Measurements from ENCODE around the gene IDI1.

DNA sequence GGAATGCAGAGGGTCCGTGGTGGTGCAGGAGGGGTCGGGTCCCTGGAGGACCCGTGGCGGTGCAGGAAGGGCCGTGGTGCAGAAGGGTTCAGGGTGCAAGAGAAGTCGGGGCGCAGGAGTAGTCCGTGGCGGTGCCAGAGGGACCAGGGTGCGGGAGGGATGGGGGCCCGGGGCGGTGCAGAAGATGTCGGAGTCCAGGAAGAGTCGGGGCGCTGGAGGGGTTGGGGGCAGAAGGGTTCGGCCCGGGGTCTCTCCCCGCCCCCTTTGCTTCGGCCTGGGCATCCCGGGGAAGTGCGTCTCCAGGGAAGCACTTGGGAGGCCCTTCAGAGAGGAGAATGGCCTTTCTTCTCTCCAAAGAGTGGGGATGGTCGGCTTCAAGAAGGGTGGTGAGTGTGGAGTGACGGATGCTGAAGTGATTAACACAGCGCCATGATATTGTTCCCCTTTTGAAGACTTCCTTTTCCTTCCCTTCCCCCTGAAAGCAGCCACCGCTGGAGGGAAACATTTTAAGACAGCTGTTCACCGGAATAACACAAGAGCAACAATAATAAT lies 8.3 kb upstream of the IDI1 start:
- TF ChIP-seq CTCF (conservative IDR thresholded peaks at IDR 0.05; ENCODE audit: low read depth, low read length) (no peak), EZH2 (IDR thresholded peaks at IDR 0.05; ENCODE audit: low read length, unreplicated experiment) (no peak), EZH2phosphoT487 (IDR thresholded peaks at IDR 0.05; ENCODE audit: borderline replicate concordance, low read length) (no peak)

All from PC-3 (cell line).